GM13977 (cell line): ENCODE measurements around the gene CKM.
"Not testable (repeated sequence)": the region's sequence is repeated elsewhere in the genome, so short reads cannot be mapped to it uniquely, and the experiment has no call there.

Source experiments
- DNase-seq: peaks from one replicate; pipeline ENCODE4 v3.0.0; 2012; ENCODE audit warnings: low spot score
- in situ Hi-C: fragments of 300-500 bp; cut with MboI; formaldehyde crosslinking; loops from one replicate; pipeline ENCODE4 v1.12.0; 2022; ENCODE audit warnings: low sequenced_read_pairs, low pct_unique_long_range_greater_than_20kb, mixed read lengths, inconsistent platforms; ENCODE audit not compliant: unreplicated experiment
- TF ChIP-seq, protein P1 (sequence below): IDR thresholded peaks from 2 replicates; pipeline ENCODE4 v1.5.1; 2012; ENCODE audit warnings: mild to moderate bottlenecking, control low read depth; ENCODE audit not compliant: insufficient read depth; ENCODE audit errors: extremely low read depth, missing control alignments

CKM gene

GRCh38 chr19:45271735-45272108 lies 51.0 kb downstream of the CKM start:
- in situ Hi-C loops: no loop called here
- no peak for DNase-seq
- TF ChIP-seq, protein P1, sequence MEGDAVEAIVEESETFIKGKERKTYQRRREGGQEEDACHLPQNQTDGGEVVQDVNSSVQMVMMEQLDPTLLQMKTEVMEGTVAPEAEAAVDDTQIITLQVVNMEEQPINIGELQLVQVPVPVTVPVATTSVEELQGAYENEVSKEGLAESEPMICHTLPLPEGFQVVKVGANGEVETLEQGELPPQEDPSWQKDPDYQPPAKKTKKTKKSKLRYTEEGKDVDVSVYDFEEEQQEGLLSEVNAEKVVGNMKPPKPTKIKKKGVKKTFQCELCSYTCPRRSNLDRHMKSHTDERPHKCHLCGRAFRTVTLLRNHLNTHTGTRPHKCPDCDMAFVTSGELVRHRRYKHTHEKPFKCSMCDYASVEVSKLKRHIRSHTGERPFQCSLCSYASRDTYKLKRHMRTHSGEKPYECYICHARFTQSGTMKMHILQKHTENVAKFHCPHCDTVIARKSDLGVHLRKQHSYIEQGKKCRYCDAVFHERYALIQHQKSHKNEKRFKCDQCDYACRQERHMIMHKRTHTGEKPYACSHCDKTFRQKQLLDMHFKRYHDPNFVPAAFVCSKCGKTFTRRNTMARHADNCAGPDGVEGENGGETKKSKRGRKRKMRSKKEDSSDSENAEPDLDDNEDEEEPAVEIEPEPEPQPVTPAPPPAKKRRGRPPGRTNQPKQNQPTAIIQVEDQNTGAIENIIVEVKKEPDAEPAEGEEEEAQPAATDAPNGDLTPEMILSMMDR: no peak

- in situ Hi-C loops: no loop called here
- TF ChIP-seq, protein P1: no peak
These were observed 51.5 kb downstream of the CKM start for GRCh38 chr19:45271098-45271734.

GRCh38 chr19:45269939-45270338 lies 52.7 kb downstream of the CKM start:
- in situ Hi-C loops, DNase-seq: not testable (repeated sequence)

More at GRCh38 chr19:45271098-45271734, 51.5 kb downstream of the CKM start:
- DNase-seq: no peak

DNA sequence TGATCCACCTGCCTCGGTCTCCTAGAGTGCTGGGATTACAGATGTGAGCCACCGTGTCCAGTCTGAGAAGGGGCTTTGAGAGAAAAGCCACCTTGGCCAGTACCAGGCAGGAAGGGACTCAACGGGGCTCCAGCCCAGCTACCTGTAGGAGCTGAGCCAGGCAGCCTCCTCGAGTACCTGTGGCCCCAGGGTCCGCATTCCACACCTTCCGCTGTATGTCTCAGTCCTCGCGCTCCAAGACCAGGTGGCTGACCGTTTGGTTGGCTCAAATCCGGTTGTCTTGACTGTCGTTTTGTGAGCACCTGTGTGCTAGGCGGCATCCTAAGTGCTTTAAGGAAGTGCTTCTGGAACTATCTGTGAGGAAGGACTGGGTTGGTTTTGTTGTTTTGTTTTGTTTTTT lies 55.4 kb downstream of the CKM start:
- no peak for DNase-seq
- TF ChIP-seq, protein P1: no peak
- in situ Hi-C loops: no loop called here

DNA sequence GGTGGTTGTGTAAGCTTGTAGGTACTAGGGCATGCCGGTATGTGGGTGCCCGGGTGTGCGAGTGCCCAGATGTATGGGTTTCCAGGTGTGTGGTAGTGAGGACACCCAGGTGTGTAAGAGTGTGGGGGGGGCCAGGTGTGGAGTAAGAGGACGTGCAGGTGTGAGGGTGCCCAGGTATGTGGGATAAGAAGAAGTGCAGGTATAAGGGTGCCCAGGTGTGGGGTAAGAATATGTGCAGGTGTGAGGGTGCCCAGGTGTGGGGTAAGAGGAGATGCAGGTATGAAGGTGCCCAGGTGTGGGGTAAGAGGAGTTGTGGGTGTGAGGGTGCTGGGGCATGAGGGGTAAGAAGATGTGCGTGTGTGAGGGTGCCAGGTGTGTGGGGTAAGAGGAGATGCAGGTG lies 57.3 kb downstream of the CKM start:
- in situ Hi-C loops: no loop called here
- TF ChIP-seq, protein P1: no peak
- DNase-seq: no peak

DNA sequence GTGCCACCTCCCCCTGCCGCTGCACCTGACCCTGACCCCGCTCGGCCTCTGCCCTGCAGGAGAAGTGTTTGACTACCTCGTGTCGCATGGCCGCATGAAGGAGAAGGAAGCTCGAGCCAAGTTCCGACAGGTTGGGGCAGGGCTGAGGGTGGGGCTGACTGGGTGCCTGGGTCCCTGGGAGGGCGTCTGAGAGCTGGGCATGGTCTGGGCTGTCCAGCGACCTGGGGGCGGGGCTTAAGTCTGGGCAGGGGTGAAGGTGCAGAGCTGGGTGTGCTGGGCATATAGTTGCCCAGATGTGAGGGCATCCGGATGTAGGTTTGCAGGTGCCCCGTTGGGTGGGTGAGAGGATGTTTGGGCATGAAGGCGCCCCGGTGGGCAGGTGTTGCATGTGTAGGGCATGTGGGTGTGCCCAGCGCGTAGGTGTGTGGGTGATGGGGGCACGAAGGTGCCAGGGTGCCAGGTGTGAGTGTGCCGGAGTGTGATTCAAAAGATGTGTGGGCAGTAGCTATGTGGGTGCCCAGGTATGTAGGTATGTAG lies 57.8 kb downstream of the CKM start:
- DNase-seq: no peak
- in situ Hi-C loops: no loop called here
- TF ChIP-seq, protein P1: no peak

DNA sequence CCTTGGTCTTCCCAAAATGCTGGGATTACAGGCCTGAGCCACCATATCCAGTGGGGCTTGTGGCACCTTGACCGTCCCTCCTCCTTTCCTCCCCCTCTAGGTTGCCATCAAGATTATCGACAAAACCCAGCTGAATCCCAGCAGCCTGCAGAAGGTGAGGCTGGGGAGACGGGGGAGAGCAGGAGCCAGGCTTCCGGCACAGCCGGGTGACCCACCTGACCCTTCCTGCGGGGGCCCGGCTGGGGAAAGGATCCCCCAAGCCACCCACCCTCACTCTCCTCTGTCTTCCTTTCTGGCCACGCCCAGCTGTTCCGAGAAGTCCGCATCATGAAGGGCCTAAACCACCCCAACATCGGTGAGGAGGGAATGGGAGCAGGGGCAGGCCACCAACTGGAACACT lies 59.7 kb downstream of the CKM start:
- in situ Hi-C loops: no loop called here
- no peak for DNase-seq
- TF ChIP-seq, protein P1: no peak
